B cell (primary cell): ENCODE data around the gene VPS13A. TPM values are rescaled to one million over a fixed set of nuclear protein-coding genes. Genes with fewer than 3 reads are reported as not detected.

Experiments used
- ATAC-seq: fragments of 200-7000 bp; cut with Tn5 transposase; one replicate; pipeline ENCODE4 v1.10.0; 2021; ENCODE audit warnings: low read depth, mild to moderate bottlenecking, moderate number of reproducible peaks, moderate library complexity
- CTCF ChIA-PET: fragments of 350-600 bp; sonication (Branson Sonifier 250); formaldehyde crosslinking; loops from one replicate; lab custom pipeline; 2021; ENCODE audit warnings: antibody characterized with exemption, inconsistent platforms; lab: Charles Lee
- POLR2A ChIA-PET: fragments of 350-600 bp; sonication (Branson Sonifier 250); formaldehyde crosslinking; loops from one replicate; lab custom pipeline; 2021; ENCODE audit warnings: antibody characterized with exemption; lab: Charles Lee
- DNase-seq: peaks from one replicate; pipeline ENCODE4 v3.0.0; 2013
- H2AFZ ChIP-seq: 2 replicates; pipeline ENCODE4 v1.6.1; 2012; ENCODE audit warnings: mild to moderate bottlenecking, low read depth, low read length; ENCODE audit not compliant: insufficient read depth, poor library complexity, severe bottlenecking
- H3K27ac ChIP-seq, 2 donors: 1 replicate in 1 of 2; 2 replicates in 1 of 2; pipeline ENCODE4 v1.5.1; 2012 to 2013; ENCODE audit warnings: low read length in 2 of 2, mild to moderate bottlenecking in 2 of 2, moderate library complexity in 1 of 2
- H3K27me3 ChIP-seq, 4 experiments: fragments of 200-600 bp in 1 of 4; sonication (generic) in 1 of 4; replicated peaks in 1 of 4; 1 replicate in 2 of 4; 2 replicates in 2 of 4; pipeline versions ENCODE4 v1.6.1 to v1.7.0; 2013 to 2016; ENCODE audit warnings: low read length in 3 of 4, mild to moderate bottlenecking in 2 of 4, mixed read lengths in 1 of 4, moderate library complexity in 1 of 4; ENCODE audit not compliant: insufficient read depth in 4 of 4, control insufficient read depth in 3 of 4; ENCODE audit errors: control extremely low read depth in 1 of 4
- H3K36me3 ChIP-seq, 2 experiments: replicated peaks in 1 of 2; 1 replicate in 1 of 2; 2 replicates in 1 of 2; pipeline versions ENCODE4 v1.6.1 to v1.7.1; 2013; ENCODE audit warnings: low read length in 1 of 2; ENCODE audit not compliant: insufficient read depth in 2 of 2, control insufficient read depth in 1 of 2; ENCODE audit errors: control extremely low read depth in 1 of 2, extremely low read depth in 1 of 2
- H3K4me1 ChIP-seq, 2 donors: fragments of 200-600 bp in 1 of 2; sonication (generic) in 1 of 2; 1 replicate in 1 of 2; 2 replicates in 1 of 2; pipeline versions ENCODE4 v1.5.1 to v1.6.1; 2013 to 2017; ENCODE audit warnings: low read length in 2 of 2; ENCODE audit not compliant: control insufficient read depth in 2 of 2, insufficient read depth in 2 of 2
- H3K4me2 ChIP-seq: replicated peaks from 2 replicates; pipeline ENCODE3; 2012; ENCODE audit warnings: mild to moderate bottlenecking, low read depth, low read length; ENCODE audit not compliant: poor library complexity, severe bottlenecking
- H3K4me3 ChIP-seq, 5 experiments: fragments of 200-600 bp in 1 of 5; sonication (generic) in 1 of 5; 1 replicate in 3 of 5; 2 replicates in 2 of 5; pipeline versions ENCODE4 v1.5.1 to v1.7.0; 2011 to 2016; ENCODE audit warnings: low read length in 4 of 5, mild to moderate bottlenecking in 4 of 5, low read depth in 2 of 5, control low read depth in 1 of 5, moderate library complexity in 1 of 5; ENCODE audit not compliant: insufficient read depth in 1 of 5; ENCODE audit errors: control extremely low read depth in 1 of 5, extremely low read depth in 1 of 5
- H3K79me2 ChIP-seq: fragments of 200-600 bp; sonication (generic); one replicate; pipeline ENCODE4 v1.6.0; 2016; ENCODE audit warnings: low read length; ENCODE audit not compliant: control insufficient read depth, insufficient read depth
- H3K9ac ChIP-seq: fragments of 200-600 bp; sonication (generic); 2 replicates; pipeline ENCODE4 v1.6.1; 2017; ENCODE audit warnings: mild to moderate bottlenecking, low read length, moderate library complexity
- H3K9me3 ChIP-seq, 3 donors: one replicate each; pipeline versions ENCODE4 v1.6.1 to v1.7.1; 2013; ENCODE audit warnings: low read length in 2 of 3; ENCODE audit not compliant: control insufficient read depth in 2 of 3, insufficient read depth in 1 of 3; ENCODE audit errors: control extremely low read depth in 1 of 3
- H4K20me1 ChIP-seq: 2 replicates; pipeline ENCODE4 v1.6.0; 2012; ENCODE audit warnings: mild to moderate bottlenecking, low read length; ENCODE audit not compliant: insufficient read depth, control insufficient read depth, poor library complexity, severe bottlenecking
- H3K27ac Mint-ChIP-seq: one replicate; pipeline ENCODE4 v1.8.0; 2021; ENCODE audit warnings: mixed read lengths
- H3K27me3 Mint-ChIP-seq: one replicate; pipeline ENCODE4 v1.8.0; 2021; ENCODE audit warnings: mixed read lengths
- H3K4me1 Mint-ChIP-seq: one replicate; pipeline ENCODE4 v1.8.0; 2021; ENCODE audit warnings: mixed read lengths
- H3K4me3 Mint-ChIP-seq: one replicate; pipeline ENCODE4 v1.8.0; 2021; ENCODE audit warnings: mixed read lengths
- H3K9me3 Mint-ChIP-seq: one replicate; pipeline ENCODE4 v1.8.0; 2022; ENCODE audit warnings: mixed read lengths; ENCODE audit not compliant: insufficient read depth
- EZH2 ChIP-seq: IDR thresholded peaks from 2 replicates; pipeline ENCODE4 v1.6.1; 2012; ENCODE audit warnings: borderline replicate concordance, low read depth, mild to moderate bottlenecking, moderate library complexity, low read length; ENCODE audit not compliant: insufficient read depth, poor library complexity, severe bottlenecking
- WGBS: methylation state at CpG from one replicate; pipeline ENCODE4 v1.1.5; 2013; ENCODE audit warnings: missing lambda C conversion rate; ENCODE audit not compliant: insufficient coverage; 5-methylcytosine and 5-hydroxymethylcytosine counted together
- intact Hi-C: fragments of 100-400 bp; cut with micrococcal nuclease; formaldehyde crosslinking; loops from one replicate; pipeline ENCODE4 v1.10.0; 2022
- polyA plus RNA-seq: library from polyadenylated mRNA; depleted of rRNA; stranded (reverse); fragments of >200 nt; gene quantifications from 2 replicates; pipeline ENCODE4 v1.2.3, GENCODE V29; 2012
- total RNA-seq, 2 donors: library from RNA; stranded (reverse); fragments of 120-200 nt in 1 of 2; gene quantifications; 1 replicate in 1 of 2; 2 replicates in 1 of 2; pipeline versions ENCODE4 v1.2.3 to v1.2.4, GENCODE V29; 2013 to 2022
- TF ChIP-seq, protein P1 (sequence below): fragments of 200-600 bp; IDR thresholded peaks from one replicate; pipeline ENCODE4 v1.8.0; 2022; ENCODE audit warnings: antibody characterized with exemption, mild to moderate bottlenecking

Gene VPS13A
- total and polyA plus RNA-seq, 2 donors (not counting 1 experiment from before 2014, with no cell fraction given) = 6.5 to 57.8 TPM

DNA sequence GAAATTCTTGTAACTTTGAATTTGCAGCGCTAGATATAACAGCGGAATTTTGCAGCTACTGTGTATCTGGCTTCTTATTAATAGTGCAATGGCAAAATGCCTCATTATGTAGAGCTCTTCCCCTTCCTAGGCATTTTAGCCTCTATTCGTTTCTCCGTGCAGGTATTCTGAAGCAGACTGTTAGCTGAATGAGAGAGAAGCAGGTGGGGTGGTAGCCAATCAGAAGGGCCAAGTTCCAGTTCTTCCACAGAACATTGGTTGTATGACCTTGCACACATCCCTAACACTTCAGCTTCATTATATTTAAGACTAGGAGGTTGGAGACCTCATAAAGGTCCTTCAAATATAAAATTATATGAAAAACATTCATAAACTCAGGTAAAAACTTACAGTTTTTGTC is 1.2 kb upstream of the VPS13A start:
- peaks cover 28% of the 10 kb centered on the region for H3K4me1 Mint-ChIP-seq

DNA sequence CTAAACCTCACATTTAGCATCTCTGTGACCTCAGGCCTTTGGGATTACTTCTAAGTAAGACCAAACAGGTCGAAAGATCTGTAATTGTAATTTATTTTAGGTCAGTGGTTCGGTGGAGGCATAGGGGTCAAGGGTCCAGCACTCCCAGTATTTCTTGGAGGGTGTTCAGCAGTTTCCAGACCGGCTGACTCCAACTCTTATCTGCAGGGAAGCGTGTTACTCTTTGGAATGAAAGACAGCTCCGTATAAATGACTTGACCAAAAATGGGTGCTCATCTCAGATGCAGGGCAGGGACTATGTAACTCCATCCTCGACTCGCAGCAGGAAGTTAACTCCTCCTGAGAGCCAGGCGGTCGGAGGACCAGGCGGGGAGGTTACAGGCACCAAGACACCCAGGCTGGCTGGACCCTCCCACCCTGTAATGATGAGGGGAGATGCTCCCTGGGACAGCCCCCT is 620 bp upstream of the VPS13A start:
- ATAC-seq = no peak
- peak overlapping the region; percentile 78 to 92 for H3K27ac ChIP-seq
- H3K36me3 ChIP-seq = no peaks in the 10 kb centered on the region
- H3K27me3 ChIP-seq = no peaks in the 10 kb centered on the region
- Mint-ChIP-seq H3K9me3 (no peaks in the 10 kb centered on the region), H3K4me1 (peaks cover 28% of the 10 kb centered on the region), H3K4me3 (peak overlapping the region; percentile 94), H3K27ac (peak overlapping the region; percentile 96), H3K27me3 (no peaks in the 10 kb centered on the region)
- H3K79me2 ChIP-seq = peaks cover 26% of the 10 kb centered on the region
- H3K9me3 ChIP-seq = no peaks in the 10 kb centered on the region
- H3K4me3 ChIP-seq = peak overlapping the region; percentile 57 to 88 (median 78)
- intact Hi-C loops = loop anchor here (1.0 to 10.0 kb wide), 7 partner anchors 419 to 1118 kb away; partner anchors contain the start of genes CEP78, GCNT1, GNAQ and PSAT1
- no peaks in the 10 kb centered on the region for H4K20me1 ChIP-seq
- DNase-seq = no peak
- peaks cover 6 to 18% of the 10 kb centered on the region in 2 donors for H3K4me1 ChIP-seq
- no peak for TF ChIP-seq EZH2
- TF ChIP-seq, protein P1, sequence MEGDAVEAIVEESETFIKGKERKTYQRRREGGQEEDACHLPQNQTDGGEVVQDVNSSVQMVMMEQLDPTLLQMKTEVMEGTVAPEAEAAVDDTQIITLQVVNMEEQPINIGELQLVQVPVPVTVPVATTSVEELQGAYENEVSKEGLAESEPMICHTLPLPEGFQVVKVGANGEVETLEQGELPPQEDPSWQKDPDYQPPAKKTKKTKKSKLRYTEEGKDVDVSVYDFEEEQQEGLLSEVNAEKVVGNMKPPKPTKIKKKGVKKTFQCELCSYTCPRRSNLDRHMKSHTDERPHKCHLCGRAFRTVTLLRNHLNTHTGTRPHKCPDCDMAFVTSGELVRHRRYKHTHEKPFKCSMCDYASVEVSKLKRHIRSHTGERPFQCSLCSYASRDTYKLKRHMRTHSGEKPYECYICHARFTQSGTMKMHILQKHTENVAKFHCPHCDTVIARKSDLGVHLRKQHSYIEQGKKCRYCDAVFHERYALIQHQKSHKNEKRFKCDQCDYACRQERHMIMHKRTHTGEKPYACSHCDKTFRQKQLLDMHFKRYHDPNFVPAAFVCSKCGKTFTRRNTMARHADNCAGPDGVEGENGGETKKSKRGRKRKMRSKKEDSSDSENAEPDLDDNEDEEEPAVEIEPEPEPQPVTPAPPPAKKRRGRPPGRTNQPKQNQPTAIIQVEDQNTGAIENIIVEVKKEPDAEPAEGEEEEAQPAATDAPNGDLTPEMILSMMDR = no peak
- peak overlapping the region; percentile 89 for H3K9ac ChIP-seq
- CTCF ChIA-PET = interaction anchor here (3.3 kb wide), 1 partner anchor 10 kb away, joined by 40 read pairs; no protein-coding TSS in a partner anchor
- POLR2A ChIA-PET = no interaction called here
- H2AFZ ChIP-seq = peak overlapping the region; percentile 83
- peak overlapping the region; percentile 78 for H3K4me2 ChIP-seq
- 11% methylated on average over 9 of the region's 10 CpGs for WGBS

More for the DNA sequence above, 1.2 kb upstream of the VPS13A start:
- no peaks in the 10 kb centered on the region for H3K27me3 ChIP-seq
- H3K4me1 ChIP-seq = peaks cover 6 to 18% of the 10 kb centered on the region in 2 donors
- H3K27ac Mint-ChIP-seq = peak overlapping the region; percentile 56
- CTCF ChIA-PET = interaction anchor here (3.3 kb wide), 1 partner anchor 9 kb away, joined by 40 read pairs; no protein-coding TSS in a partner anchor
- WGBS = no CpG with 5 or more reads among the region's 4 CpGs
- DNase-seq (peak; percentile 17), ATAC-seq (no peak)
- peak overlapping the region; percentile 83 for H2AFZ ChIP-seq
- H3K4me3 Mint-ChIP-seq = peak overlapping the region; percentile 20
- POLR2A ChIA-PET = no interaction called here
- no peaks in the 10 kb centered on the region for H3K9me3 Mint-ChIP-seq
- H3K4me3 ChIP-seq = no peak overlapping the region
- no peaks in the 10 kb centered on the region for H3K36me3 ChIP-seq
- no peak overlapping the region for H3K4me2 ChIP-seq
- peaks cover 20% of the 10 kb centered on the region for H3K79me2 ChIP-seq
- no peaks in the 10 kb centered on the region for H3K9me3 ChIP-seq
- TF ChIP-seq EZH2 = no peak
- TF ChIP-seq, protein P1 = no peak
- no peaks in the 10 kb centered on the region for H3K27me3 Mint-ChIP-seq
- peak overlapping the region; percentile 78 to 92 for H3K27ac ChIP-seq
- intact Hi-C loops = loop anchor here (2.0 to 10.0 kb wide), 6 partner anchors 419 to 1119 kb away; partner anchors contain the start of genes CEP78, GCNT1, GNAQ and PSAT1
- H3K9ac ChIP-seq = no peak overlapping the region
- H4K20me1 ChIP-seq = no peaks in the 10 kb centered on the region
